Measurements from ENCODE around the gene TUBB4B. TPM values are rescaled to one million over a fixed set of nuclear protein-coding genes. Genes with fewer than 3 reads are reported as not detected.

Gene TUBB4B
- total RNA-seq, 4 donors from 2014 or later: 317 to 604 (median 408) TPM

DNA sequence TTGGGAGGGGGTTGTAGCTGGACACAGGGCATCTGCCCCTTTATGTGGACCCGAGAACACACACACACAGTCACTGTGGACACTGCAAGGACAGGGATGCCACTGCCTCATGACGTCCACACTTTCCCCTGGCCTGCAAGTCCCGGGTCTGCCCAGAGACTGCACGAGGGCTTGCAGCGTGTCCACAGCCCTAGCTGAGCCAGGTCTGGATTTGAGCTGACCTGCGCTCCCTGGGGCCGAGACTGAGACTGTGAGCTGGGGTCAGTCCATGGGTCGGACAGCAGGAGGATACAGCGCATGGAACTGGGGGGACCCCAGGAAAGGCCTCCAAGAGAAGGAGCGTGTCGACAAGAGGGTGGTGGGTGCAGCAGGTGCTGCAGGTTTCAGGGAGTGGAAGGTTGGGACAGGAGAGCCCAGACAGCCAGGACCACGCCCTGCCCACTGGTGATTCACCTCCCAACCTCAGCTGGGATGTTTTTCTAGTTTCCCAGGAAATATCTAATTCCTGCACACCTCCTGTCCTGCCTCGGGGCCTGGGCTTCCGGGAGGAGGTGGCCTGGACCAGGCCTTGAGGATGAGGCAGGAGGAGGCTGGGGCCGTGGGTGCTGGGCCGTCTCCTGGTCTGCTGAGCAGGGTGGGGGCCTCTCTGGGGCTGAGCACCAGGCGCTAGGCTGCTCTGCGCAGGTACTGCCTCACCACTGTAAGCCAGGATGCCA is 14.6 kb upstream of the TUBB4B start:
- no peak overlapping the region for H3K4me3 ChIP-seq (ENCODE audit: low read depth, poor library complexity, severe bottlenecking)
- intact Hi-C loops (cut with DNase I; ENCODE audit: low total_unique reads): loop anchor here (5.0 kb wide), 1 partner anchor 109 kb away; no protein-coding TSS in a partner anchor
- DNase-seq (ENCODE audit: low spot score in 2 of 2): no peak
- 45 to 49% methylated on average over 13 to 17 of the region's 18 CpGs for WGBS, 2 donors
- TF ChIP-seq POLR2A (IDR thresholded peaks at IDR 0.05): no peak
- TF ChIP-seq, protein P1, sequence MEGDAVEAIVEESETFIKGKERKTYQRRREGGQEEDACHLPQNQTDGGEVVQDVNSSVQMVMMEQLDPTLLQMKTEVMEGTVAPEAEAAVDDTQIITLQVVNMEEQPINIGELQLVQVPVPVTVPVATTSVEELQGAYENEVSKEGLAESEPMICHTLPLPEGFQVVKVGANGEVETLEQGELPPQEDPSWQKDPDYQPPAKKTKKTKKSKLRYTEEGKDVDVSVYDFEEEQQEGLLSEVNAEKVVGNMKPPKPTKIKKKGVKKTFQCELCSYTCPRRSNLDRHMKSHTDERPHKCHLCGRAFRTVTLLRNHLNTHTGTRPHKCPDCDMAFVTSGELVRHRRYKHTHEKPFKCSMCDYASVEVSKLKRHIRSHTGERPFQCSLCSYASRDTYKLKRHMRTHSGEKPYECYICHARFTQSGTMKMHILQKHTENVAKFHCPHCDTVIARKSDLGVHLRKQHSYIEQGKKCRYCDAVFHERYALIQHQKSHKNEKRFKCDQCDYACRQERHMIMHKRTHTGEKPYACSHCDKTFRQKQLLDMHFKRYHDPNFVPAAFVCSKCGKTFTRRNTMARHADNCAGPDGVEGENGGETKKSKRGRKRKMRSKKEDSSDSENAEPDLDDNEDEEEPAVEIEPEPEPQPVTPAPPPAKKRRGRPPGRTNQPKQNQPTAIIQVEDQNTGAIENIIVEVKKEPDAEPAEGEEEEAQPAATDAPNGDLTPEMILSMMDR (IDR thresholded peaks at IDR 0.05): no peak

DNA sequence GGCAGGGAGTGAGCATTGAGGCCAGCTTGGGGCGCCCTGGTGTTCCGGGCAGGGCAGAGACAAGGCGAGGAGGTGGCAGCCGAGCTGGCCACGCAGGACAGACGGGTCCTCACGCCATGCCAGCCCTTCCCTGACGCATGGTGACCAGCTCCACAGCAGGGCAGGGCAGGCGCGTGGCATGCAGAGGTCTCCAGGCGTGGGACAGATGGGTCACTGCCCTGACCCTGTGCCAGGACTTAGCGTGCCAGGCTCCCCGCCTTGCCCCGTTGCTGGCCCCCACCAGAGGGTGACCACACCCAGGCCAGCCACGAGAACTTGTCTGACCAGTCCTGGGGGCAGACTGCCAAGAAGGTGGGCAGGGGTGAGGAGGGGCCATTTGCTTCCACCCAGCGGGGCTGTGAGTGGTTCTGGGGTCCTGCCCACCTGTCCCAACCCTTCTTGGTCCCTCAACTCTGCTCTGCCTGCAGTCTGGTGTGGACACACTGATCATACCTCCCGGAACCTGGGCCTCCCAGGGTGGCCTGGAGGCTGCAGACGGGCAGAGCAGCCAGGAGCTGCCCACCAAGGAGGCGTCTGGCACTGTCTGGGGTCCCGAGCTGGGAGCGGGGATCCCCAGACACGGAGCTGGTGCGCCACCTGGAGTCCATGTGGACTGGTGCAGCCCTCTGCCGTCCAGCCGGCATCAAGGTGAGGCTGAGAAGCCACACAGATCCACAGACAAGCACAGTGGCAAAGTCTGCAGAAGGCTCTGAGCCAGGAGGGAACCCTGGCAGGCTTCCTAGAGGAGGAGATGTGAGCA is 13.8 kb upstream of the TUBB4B start, which contains the start of gene RNF224:
Gene RNF224, plus strand, starts transcription at position 449 of the 799 bp plus-strand sequence. CDS start 834 bp downstream, outside the sequence.
- no peak for TF ChIP-seq POLR2A (IDR thresholded peaks at IDR 0.05)
- TF ChIP-seq, protein P1 (IDR thresholded peaks at IDR 0.05): peak in 1 of 3 donors; percentile 91
- intact Hi-C loops (cut with DNase I; ENCODE audit: low total_unique reads): loop anchor here (5.0 kb wide), 1 partner anchor 110 kb away; no protein-coding TSS in a partner anchor
- WGBS, 2 donors: 22 to 24% methylated on average over 17 to 25 of the region's 25 CpGs
- no peak within 1 kb of the TSS for H3K4me3 ChIP-seq (ENCODE audit: low read depth, poor library complexity, severe bottlenecking)
- peak; percentile 62 to 94 for DNase-seq (ENCODE audit: low spot score in 2 of 2)

DNA sequence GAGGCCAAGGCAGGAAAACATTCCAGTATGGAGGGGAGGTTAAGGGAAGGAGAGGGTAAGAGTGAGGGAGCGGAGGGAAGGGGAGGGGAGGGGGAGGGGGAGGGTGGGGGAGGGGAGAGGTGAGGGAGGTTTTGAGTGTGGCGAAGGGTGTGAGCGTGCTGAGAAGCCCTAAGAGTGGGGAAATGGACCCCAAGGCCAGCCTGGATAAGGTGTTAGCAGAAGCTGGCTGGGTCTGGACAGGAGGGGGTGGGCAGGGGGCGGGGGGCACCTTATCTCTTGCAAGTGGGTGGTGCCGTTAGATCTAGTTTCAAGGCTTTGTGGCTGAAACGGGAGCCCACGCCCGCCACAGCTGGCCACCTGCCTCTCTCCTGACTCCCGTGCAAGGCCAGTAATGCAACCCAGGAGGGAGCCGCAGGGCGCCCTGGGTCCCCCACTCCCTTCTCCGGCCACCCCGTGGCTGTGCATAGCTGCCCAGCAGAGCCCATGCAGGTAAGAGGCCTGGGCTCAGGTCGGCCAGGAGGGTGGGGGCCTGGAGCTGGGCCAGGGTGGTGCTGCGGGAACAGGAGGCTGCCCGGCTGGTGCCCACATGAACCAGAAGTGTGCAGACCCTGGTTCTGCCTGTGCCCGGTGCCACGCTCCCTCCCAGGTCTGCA is 13.1 kb upstream of the TUBB4B start:
- intact Hi-C loops (cut with DNase I; ENCODE audit: low total_unique reads): loop anchor here (5.0 kb wide), 1 partner anchor 111 kb away; no protein-coding TSS in a partner anchor
- H3K4me3 ChIP-seq (ENCODE audit: low read depth, poor library complexity, severe bottlenecking): no peak overlapping the region
- no peak for DNase-seq (ENCODE audit: low spot score in 2 of 2)
- whole genome bisulfite sequencing, 2 donors: 32 to 39% methylated on average over 15 to 17 of the region's 18 CpGs
- TF ChIP-seq, protein P1 (IDR thresholded peaks at IDR 0.05): no peak
- no peak for TF ChIP-seq POLR2A (IDR thresholded peaks at IDR 0.05)

DNA sequence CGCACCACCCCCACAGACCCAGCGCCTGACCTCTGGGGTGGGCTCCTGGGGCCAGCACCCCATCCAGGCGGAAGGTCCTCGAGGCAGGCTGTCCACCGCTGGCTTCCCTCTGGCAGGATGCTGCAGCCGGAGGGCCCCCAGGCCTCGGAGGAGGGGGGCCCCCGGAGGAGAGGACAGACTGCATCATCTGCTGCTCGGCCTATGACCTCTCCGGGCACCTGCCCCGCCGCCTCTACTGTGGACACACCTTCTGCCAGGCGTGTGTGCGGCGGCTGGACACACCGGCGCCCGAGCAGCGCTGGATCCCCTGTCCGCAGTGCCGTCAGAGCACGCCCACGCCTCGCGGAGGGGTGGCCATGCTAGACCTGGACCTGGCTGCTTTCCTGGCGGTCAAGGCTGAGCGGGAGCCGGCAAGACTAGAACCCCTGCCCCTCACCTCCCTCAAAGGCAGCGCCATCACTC is 12.6 kb upstream of the TUBB4B start:
- 71 to 75% methylated on average over 21 to 25 of the region's 29 CpGs for WGBS, 2 donors

More for the DNA sequence above, 12.6 kb upstream of the TUBB4B start:
- intact Hi-C loops (cut with DNase I; ENCODE audit: low total_unique reads): loop anchor here (5.0 kb wide), 1 partner anchor 111 kb away; no protein-coding TSS in a partner anchor
- no peak overlapping the region for H3K4me3 ChIP-seq (ENCODE audit: low read depth, poor library complexity, severe bottlenecking)
- no peak for TF ChIP-seq POLR2A (IDR thresholded peaks at IDR 0.05)
- TF ChIP-seq, protein P1 (IDR thresholded peaks at IDR 0.05): no peak
- DNase-seq (ENCODE audit: low spot score in 2 of 2): no peak

All from lower leg skin (tissue), 4 donors.